GM18499 (cell line): ENCODE results near the gene RGR.

Experiments
- ATAC-seq: cut with Tn5 transposase; IDR thresholded peaks from one replicate; pipeline ENCODE4 v1.9.1; 2021; ENCODE audit warnings: moderate number of reproducible peaks; ENCODE audit not compliant: insufficient read depth, unreplicated experiment

The RGR gene

GRCh38 chr10:84244651-84245270 lies at the start of gene RGR:
TSS of gene RGR (plus strand) at chr10:84245053. CDS start at chr10:84245091, 38 bp downstream.
- ATAC-seq = no peak

- ATAC-seq = no peak
Measured at GRCh38 chr10:84196083-84196482, 48.8 kb upstream of the RGR start.

- no peak for ATAC-seq
Measured at GRCh38 chr10:84196941-84197340, 47.9 kb upstream of the RGR start.

- no peak for ATAC-seq
Measured at GRCh38 chr10:84197643-84198042, 47.2 kb upstream of the RGR start.

- ATAC-seq = no peak
Measured at GRCh38 chr10:84198206-84198915, 46.5 kb upstream of the RGR start.

GRCh38 chr10:84200537-84201243 lies 44.2 kb upstream of the RGR start:
- ATAC-seq = no peak

GRCh38 chr10:84201244-84201606 lies 43.6 kb upstream of the RGR start:
- ATAC-seq = no peak

- ATAC-seq = no peak
Measured at GRCh38 chr10:84201682-84202081, 43.2 kb upstream of the RGR start.

- ATAC-seq = no peak
Measured at GRCh38 chr10:84202349-84202748, 42.5 kb upstream of the RGR start.

GRCh38 chr10:84204122-84204521 lies 40.7 kb upstream of the RGR start:
- ATAC-seq = no peak

- ATAC-seq = no peak
Measured at GRCh38 chr10:84204610-84205009, 40.2 kb upstream of the RGR start.

- ATAC-seq = peak; percentile 71
Measured at GRCh38 chr10:84205049-84205852, 39.6 kb upstream of the RGR start.

GRCh38 chr10:84205853-84206525 lies 38.9 kb upstream of the RGR start:
- no peak for ATAC-seq

- no peak for ATAC-seq
Measured at GRCh38 chr10:84208023-84208422, 36.8 kb upstream of the RGR start.

GRCh38 chr10:84211566-84211965 lies 33.3 kb upstream of the RGR start:
- ATAC-seq = no peak

- no peak for ATAC-seq
Measured at GRCh38 chr10:84212014-84212413, 32.8 kb upstream of the RGR start.

GRCh38 chr10:84213076-84213475 lies 31.8 kb upstream of the RGR start:
- ATAC-seq = no peak

- no peak for ATAC-seq
Measured at GRCh38 chr10:84214046-84214572, 30.7 kb upstream of the RGR start.

GRCh38 chr10:84214612-84215235 lies 30.1 kb upstream of the RGR start:
- ATAC-seq = peak; percentile 69

- no peak for ATAC-seq
Measured at GRCh38 chr10:84216834-84217233, 28.0 kb upstream of the RGR start.
